Kidney epithelial cell (primary cell): ENCODE data around the gene NPB. TPM values are rescaled to one million over a fixed set of nuclear protein-coding genes. Genes with fewer than 3 reads are reported as not detected.

Experiments
- DNase-seq: peaks from one replicate; pipeline ENCODE4 v3.0.0-alpha.2; 2010; ENCODE audit warnings: low read depth
- H3K27me3 ChIP-seq: 2 replicates; pipeline ENCODE4 v1.6.0; 2011; ENCODE audit warnings: low read length; ENCODE audit not compliant: control insufficient read depth, insufficient read depth
- H3K36me3 ChIP-seq: 2 replicates; pipeline ENCODE4 v1.5.1; 2011; ENCODE audit warnings: low read length; ENCODE audit not compliant: control insufficient read depth, insufficient read depth
- H3K4me3 ChIP-seq: 2 replicates; pipeline ENCODE4 v1.5.1; 2011; ENCODE audit warnings: low read depth, mild to moderate bottlenecking, control low read depth, low read length
- CTCF ChIP-seq: IDR thresholded peaks from 2 replicates; pipeline ENCODE4 v1.5.1; 2011; ENCODE audit warnings: mild to moderate bottlenecking, moderate library complexity, low read length, control low read depth, inconsistent platforms; ENCODE audit not compliant: insufficient read depth, poor library complexity, severe bottlenecking
- total RNA-seq: library from RNA; depleted of rRNA; stranded (reverse); fragments of >200 nt; gene quantifications from 2 replicates; pipeline ENCODE4 v1.2.3, GENCODE V29; 2015

The NPB gene
- total RNA-seq, 1 donor from 2014 or later: 1.9 TPM

DNA sequence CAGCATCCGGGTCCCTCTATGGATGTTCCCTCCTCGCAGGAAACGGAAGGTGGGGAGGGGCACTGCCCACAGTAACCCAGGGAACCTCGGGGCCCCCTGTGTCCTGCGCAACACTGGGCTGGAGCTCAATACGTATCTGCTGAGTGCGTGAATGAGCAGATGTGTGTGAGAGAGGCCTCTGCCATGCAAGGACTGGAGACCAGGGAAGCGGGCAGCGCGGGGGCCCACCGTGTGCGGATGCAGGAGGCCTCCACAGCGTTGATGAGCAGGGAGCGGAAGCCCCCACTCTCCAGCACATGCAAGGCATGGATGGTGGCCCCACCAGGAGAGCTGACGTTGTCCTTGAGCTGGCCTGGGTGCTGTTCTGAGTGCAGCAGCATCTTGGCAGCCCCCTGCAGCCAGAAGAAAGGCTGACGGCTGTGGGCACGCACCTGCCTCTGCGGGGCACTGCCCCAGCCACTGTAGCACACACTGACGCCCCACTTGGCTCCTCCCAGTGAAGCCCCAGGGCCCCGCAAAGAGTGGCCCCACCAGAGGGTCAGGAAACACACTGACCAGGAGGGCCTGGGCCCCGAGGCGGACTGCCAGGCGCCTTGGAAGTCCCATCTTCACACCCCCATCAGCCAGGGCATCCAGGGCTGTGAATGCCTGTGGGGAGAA, 32.2 kb downstream of the NPB start:
- Histone ChIP-seq H3K27me3 (peaks cover under 1% of the 10 kb centered on the region), H3K36me3 (peaks cover 2% of the 10 kb centered on the region), H3K4me3 (no peak overlapping the region)
- DNase-seq: no peak
- TF ChIP-seq CTCF: no peak

DNA sequence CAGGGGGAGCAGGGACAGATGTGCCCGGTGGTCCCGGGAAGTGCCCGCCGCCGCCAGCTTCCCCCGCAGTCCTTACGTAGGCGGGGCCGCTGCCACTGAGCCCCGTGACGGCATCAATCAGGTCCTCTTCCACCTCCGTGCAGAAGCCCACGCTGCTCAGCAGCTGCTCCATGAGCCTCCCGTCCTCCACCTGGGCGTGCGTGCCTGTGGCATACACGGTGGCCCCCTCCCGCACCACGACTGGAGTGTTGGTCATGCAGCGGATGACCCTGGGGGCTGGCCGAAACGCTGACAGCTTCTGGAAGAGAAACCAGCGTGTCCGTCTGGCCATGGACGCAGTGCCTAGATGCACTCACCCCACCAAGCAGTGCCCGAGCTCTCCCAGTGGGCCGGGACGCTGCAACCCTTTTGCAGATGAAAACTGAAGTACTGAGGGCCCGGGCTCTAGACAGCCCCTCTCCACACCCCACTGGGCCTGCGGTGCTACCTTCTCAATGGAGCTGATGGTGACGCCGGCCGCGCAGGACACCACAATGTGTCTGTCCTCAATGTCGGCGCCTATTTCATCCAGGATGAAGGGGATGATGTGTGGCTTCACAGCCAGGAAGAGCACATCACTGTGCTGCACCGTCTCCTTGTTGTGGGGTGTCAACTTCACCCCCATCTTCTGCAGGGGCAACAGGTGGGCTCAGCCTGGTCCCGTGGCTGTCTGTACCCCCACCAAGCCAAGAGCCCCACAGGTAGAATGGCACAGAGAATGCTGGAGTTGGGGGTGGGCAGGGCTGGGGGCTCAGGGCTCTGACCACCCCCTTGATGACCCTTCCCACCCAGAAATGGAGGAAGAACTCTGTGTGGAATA, 33.0 kb downstream of the NPB start:
- DNase-seq: no peak
- H3K4me3 ChIP-seq: no peak overlapping the region

GRCh38 chr17:81935709-81936084, 33.7 kb downstream of the NPB start:
- TF ChIP-seq CTCF: no peak
- no peak for DNase-seq
- Histone ChIP-seq H3K36me3 (peaks cover 2% of the 10 kb centered on the region), H3K4me3 (no peak overlapping the region), H3K27me3 (peaks cover 13% of the 10 kb centered on the region)

More for the DNA sequence above, 33.0 kb downstream of the NPB start:
- Histone ChIP-seq H3K27me3 (peaks cover 9% of the 10 kb centered on the region), H3K36me3 (peaks cover 2% of the 10 kb centered on the region)
- no peak for TF ChIP-seq CTCF

DNA sequence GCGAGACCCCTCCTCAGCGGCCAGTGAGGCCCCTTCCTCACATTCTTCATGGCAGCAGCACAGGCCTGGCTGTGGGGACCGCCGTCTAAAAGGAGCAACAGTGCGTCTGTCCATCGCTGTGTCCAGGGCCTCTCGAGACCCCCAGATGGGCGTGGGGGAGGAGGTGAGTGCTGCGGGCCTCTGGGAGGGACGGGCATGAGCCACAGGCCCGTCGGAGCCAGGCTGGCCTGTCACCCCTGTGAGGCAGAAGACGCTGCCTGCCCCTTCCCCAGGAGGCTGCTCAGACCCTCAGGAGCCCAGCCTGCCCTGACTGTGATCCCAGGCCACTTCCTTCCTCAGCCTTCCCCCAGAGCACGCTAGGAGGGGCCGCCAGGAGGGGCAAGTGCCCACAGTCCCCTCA, 37.2 kb downstream of the NPB start:
- no peak for DNase-seq
- peaks cover 2% of the 10 kb centered on the region for H3K36me3 ChIP-seq
- no peak for TF ChIP-seq CTCF
- H3K4me3 ChIP-seq: no peak overlapping the region
- peaks cover 34% of the 10 kb centered on the region for H3K27me3 ChIP-seq

DNA sequence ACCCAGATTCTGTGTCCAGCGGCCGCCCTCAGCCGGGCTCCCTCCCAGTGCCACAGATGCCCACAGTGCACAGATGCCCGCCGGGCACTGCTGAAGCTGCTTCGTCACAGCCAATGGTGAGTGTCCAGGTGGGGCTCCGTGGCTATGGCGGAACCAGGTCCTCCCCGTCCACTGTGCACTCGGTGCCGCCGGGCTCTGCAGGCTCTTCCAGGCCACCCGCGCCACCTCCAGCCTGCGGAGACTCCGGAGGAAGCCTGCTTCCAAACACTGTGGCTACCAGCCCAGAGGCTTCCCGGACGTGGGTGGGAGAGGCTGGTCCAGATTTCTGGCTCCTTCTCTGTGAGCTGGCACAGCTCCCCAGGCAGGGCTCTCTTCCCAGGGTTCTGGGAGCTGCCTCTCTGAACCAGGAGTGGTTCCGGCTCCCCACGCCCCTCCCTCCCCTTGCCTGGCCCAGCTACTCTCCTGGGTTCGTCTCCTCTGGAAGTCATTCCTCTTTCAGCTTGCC, 37.9 kb downstream of the NPB start:
- Histone ChIP-seq H3K36me3 (peaks cover 2% of the 10 kb centered on the region), H3K27me3 (peaks cover 39% of the 10 kb centered on the region), H3K4me3 (no peak overlapping the region)
- DNase-seq: no peak
- no peak for TF ChIP-seq CTCF
